ENCODE data around the gene KRT40.

KRT40 gene

GRCh38 chr17:40997361-40997760, 13.2 kb upstream of the KRT40 start:
- no peak for DNase-seq (ENCODE audit: low read depth in 2 of 2, low spot score in 1 of 2)

GRCh38 chr17:40996829-40997228, 12.7 kb upstream of the KRT40 start:
- DNase-seq (ENCODE audit: low read depth in 2 of 2, low spot score in 1 of 2), result no peak

GRCh38 chr17:40995116-40995515, 11.0 kb upstream of the KRT40 start:
- no peak for DNase-seq (ENCODE audit: low read depth in 2 of 2, low spot score in 1 of 2)

- no peak for DNase-seq (ENCODE audit: low read depth in 2 of 2, low spot score in 1 of 2)
These were observed 9.7 kb upstream of the KRT40 start, which contains the start of gene KRTAP3-3 for GRCh38 chr17:40993839-40994238. KRTAP3-3 (minus strand) TSS chr17:40994164; CDS start chr17:40994097, 67 bp downstream.

- no peak for DNase-seq (ENCODE audit: low read depth in 2 of 2, low spot score in 1 of 2)
These were observed 9.0 kb upstream of the KRT40 start for GRCh38 chr17:40993084-40993483.

GRCh38 chr17:40992666-40993065, 8.5 kb upstream of the KRT40 start:
- no peak for DNase-seq (ENCODE audit: low read depth in 2 of 2, low spot score in 1 of 2)

- no peak for DNase-seq (ENCODE audit: low read depth in 2 of 2, low spot score in 1 of 2)
These were observed 2.8 kb upstream of the KRT40 start for GRCh38 chr17:40986920-40987319.

- no peak for DNase-seq (ENCODE audit: low read depth in 2 of 2, low spot score in 1 of 2)
These were observed 3.0 kb downstream of the KRT40 start for GRCh38 chr17:40981115-40981514.

GRCh38 chr17:40980596-40980995, 3.5 kb downstream of the KRT40 start:
- DNase-seq (ENCODE audit: low read depth in 2 of 2, low spot score in 1 of 2), result no peak

GRCh38 chr17:40980117-40980516, 4.0 kb downstream of the KRT40 start:
- no peak for DNase-seq (ENCODE audit: low read depth in 2 of 2, low spot score in 1 of 2)

GRCh38 chr17:40978575-40979151, 5.5 kb downstream of the KRT40 start:
- no peak for DNase-seq (ENCODE audit: low read depth in 2 of 2, low spot score in 1 of 2)

GRCh38 chr17:40975516-40975915, 8.6 kb downstream of the KRT40 start:
- DNase-seq (ENCODE audit: low read depth in 2 of 2, low spot score in 1 of 2), result no peak

- no peak for DNase-seq (ENCODE audit: low read depth in 2 of 2, low spot score in 1 of 2)
These were observed 9.8 kb downstream of the KRT40 start for GRCh38 chr17:40974366-40974765.

GRCh38 chr17:40967582-40967981, 16.5 kb downstream of the KRT40 start:
- no peak for DNase-seq (ENCODE audit: low read depth in 2 of 2, low spot score in 1 of 2)

GRCh38 chr17:40966848-40967247, 17.3 kb downstream of the KRT40 start, which contains the start of gene KRT39:
KRT39 (minus strand) TSS chr17:40966948; CDS start chr17:40966856, 92 bp downstream.
- DNase-seq (ENCODE audit: low read depth in 2 of 2, low spot score in 1 of 2), result no peak

GRCh38 chr17:40963838-40964237, 20.3 kb downstream of the KRT40 start:
- no peak for DNase-seq (ENCODE audit: low read depth in 2 of 2, low spot score in 1 of 2)

- DNase-seq (ENCODE audit: low read depth in 2 of 2, low spot score in 1 of 2), result no peak
These were observed 22.0 kb downstream of the KRT40 start for GRCh38 chr17:40962059-40962561.

- no peak for DNase-seq (ENCODE audit: low read depth in 2 of 2, low spot score in 1 of 2)
These were observed 22.5 kb downstream of the KRT40 start for GRCh38 chr17:40961591-40961990.

GRCh38 chr17:40960144-40960543, 24.0 kb downstream of the KRT40 start:
- DNase-seq (ENCODE audit: low read depth in 2 of 2, low spot score in 1 of 2), result no peak

GRCh38 chr17:40958086-40958953, 25.8 kb downstream of the KRT40 start:
- no peak for DNase-seq (ENCODE audit: low read depth in 2 of 2, low spot score in 1 of 2)

- no peak for DNase-seq (ENCODE audit: low read depth in 2 of 2, low spot score in 1 of 2)
These were observed 27.5 kb downstream of the KRT40 start for GRCh38 chr17:40956401-40957254.
